ENCODE data around the gene ENTR1. TPM values are rescaled to one million over a fixed set of nuclear protein-coding genes. Genes with fewer than 3 reads are reported as not detected.

The ENTR1 gene
- total and polyA plus RNA-seq, 2 of the 13 experiments (the other 11 are each of a cell fraction or from before 2014, with no cell fraction given), result 70.1 to 76.4 TPM

- TF ChIP-seq ZBTB46 (CRISPR knock-in tag; IDR thresholded peaks at IDR 0.05; ENCODE audit: borderline replicate concordance) (no peak), TCF7L2 (IDR thresholded peaks at IDR 0.05; ENCODE audit: low read depth, low read length) (no peak), SIN3B (IDR thresholded peaks at IDR 0.05; ENCODE audit: low read length) (no peak), FOXO1 (CRISPR knock-in tag; IDR thresholded peaks at IDR 0.05) (no peak), DBP (CRISPR knock-in tag; IDR thresholded peaks at IDR 0.05; ENCODE audit: not compliant biosample characterization) (no peak), CTCF (CRISPR knock-in tag; IDR thresholded peaks at IDR 0.05) (peak; percentile 30), ZNF501 (CRISPR knock-in tag; IDR thresholded peaks at IDR 0.05) (no peak), AKAP8 (CRISPR knock-in tag; IDR thresholded peaks at IDR 0.05) (peak; percentile 18; the same call in 1 of the 2 replicates), ZNF720 (CRISPR knock-in tag; IDR thresholded peaks at IDR 0.05) (no peak), MTF2 (CRISPR knock-in tag; IDR thresholded peaks at IDR 0.05; ENCODE audit: borderline replicate concordance) (no peak), NR2F6 (IDR thresholded peaks at IDR 0.05) (peak; percentile 45; the same call in 1 of the 2 replicates), NR2F6 (CRISPR knock-in tag; IDR thresholded peaks at IDR 0.05) (peak; percentile 32; the same call in 1 of the 2 replicates), ZNF770 (CRISPR knock-in tag; IDR thresholded peaks at IDR 0.05) (no peak), ZNF7 (CRISPR knock-in tag; IDR thresholded peaks at IDR 0.05) (no peak), ZNF143 (CRISPR knock-in tag; IDR thresholded peaks at IDR 0.05) (no peak), ZNF800 (CRISPR knock-in tag; IDR thresholded peaks at IDR 0.05) (no peak), ZFP90 (CRISPR knock-in tag; IDR thresholded peaks at IDR 0.05; ENCODE audit: borderline replicate concordance) (no peak), ZNF124 (CRISPR knock-in tag; IDR thresholded peaks at IDR 0.05) (no peak), DNMT1 (CRISPR knock-in tag; IDR thresholded peaks at IDR 0.05) (no peak; the same call in 1 of the 2 replicates), ZNF577 (CRISPR knock-in tag; IDR thresholded peaks at IDR 0.05; ENCODE audit: borderline replicate concordance, low read depth) (no peak), PAWR (CRISPR knock-in tag; IDR thresholded peaks at IDR 0.05; ENCODE audit: borderline replicate concordance) (no peak)
These were observed 54.5 kb downstream of the ENTR1 start (continued) for GRCh38 chr9:136355616-136356557.

All from HepG2 (cell line).